Measurements from ENCODE around the gene SUSD6.

SUSD6 gene

DNA sequence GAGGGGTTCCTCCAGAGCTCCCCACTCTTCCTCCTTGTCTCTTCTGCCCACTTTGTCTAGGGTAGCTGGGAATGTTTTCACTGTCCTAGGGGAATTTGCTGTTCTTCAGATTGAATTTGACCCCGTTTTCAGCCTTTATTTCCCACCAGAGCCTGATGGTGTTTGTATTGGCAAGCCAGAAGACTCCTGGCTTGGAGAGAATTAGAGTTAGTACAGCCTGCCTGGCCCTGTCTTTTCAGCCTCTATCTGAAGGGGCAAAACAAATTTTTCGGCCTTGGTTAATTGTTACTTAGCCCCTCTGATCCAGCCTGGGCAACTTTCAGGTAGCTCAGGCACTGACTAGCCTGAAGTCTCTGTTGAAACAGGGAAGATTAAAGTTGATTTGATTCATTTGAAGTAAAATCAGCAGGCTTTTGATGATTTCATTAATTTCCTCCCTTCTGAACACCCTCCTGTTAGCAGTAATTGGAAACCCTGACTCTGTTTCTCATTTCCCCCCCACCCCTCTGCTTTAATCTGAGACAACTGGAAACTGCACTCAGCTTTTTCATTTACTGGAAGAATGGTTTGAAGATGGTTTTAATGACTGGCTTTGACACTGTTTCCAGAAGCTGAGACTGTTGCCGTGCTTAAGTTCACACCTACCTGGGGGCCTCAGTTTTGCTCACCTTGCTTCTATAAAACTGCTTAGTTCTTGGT, 63.3 kb downstream of the SUSD6 start:
- no peak for DNase-seq

GRCh38 chr14:69675245-69675583, 63.8 kb downstream of the SUSD6 start:
- DNase-seq, result no peak

- DNase-seq, result no peak
Measured at GRCh38 chr14:69675877-69676416, 64.6 kb downstream of the SUSD6 start.

GRCh38 chr14:69676723-69677122, 65.3 kb downstream of the SUSD6 start:
- DNase-seq, result no peak

DNA sequence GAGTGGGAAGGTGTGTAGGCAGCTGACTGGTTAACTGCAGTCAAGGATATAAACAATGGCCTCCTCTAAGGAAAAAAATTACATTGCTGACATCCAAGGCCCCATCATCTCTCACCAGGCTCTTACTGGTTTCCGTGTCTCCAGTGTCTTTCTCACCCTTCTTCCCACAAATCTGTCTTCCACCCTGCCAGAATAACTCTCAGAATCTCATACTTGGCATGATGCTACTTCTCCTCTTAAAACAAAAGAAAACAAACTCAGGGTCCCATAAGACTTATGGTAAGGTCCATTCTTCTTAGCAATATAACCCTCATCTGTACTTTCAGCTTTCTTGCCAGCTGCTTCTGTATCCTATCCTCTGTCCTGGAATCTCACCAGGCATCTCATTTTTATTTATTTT, 68.9 kb downstream of the SUSD6 start:
- no peak for DNase-seq

DNA sequence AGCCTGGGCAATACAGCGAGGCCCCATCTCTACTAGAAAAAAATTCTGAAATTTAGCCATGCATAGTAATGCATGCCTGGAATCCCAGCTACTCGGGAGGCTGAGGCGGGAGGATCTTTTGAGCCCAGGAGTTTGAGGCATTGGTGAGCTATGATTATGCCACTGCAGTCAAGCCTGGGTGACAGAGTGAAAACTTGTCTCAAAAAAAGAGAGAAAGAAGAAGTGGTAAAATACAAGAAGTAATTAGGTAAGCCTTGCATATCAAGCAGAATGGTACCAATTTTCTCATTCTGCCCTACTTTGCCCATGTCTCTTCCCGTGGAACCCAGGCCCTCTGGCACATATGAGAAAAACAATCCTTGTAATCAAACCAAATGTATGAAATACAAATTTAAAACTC, 70.7 kb downstream of the SUSD6 start:
- DNase-seq, result no peak

- no peak for DNase-seq
Measured at GRCh38 chr14:69682621-69683263, 71.3 kb downstream of the SUSD6 start.

GRCh38 chr14:69683971-69684370, 72.6 kb downstream of the SUSD6 start:
- DNase-seq, result no peak

DNA sequence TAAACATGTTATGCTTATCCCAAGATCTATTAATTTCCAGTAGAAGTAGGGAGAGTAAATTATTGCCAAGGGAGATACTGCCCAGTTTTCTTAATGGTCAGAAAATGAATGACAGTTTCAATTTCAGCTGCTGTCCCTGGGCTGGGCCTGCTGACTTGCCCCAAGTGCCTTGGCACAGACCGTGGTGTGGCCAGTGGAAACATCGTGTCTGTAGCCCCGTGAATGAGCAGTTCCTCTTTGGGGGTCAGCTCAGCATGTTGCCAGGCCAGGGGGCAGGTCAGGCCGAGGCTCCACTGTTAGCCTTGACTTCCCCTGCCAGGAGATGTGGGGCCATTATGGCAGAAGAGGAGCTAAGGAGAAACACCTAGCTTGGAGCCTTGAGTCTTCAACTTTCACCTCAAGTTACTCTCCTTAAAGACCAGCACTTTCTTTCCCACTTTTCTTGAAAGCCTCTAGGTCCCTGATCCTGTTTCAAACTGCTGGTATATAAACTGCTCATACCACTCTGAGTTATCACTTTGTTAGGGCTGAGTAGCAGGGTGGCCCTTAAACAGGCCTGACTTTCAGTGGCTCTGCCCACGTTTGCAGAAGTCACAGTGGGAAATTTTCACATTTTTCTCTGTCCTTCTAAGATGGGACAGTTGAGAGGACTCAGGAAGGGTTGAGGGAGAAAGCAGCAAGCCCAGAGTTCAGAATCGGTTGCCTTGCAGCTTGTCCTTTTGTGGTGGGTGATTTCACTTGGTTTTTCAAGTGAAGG, 73.2 kb downstream of the SUSD6 start:
- DNase-seq, result no peak

GRCh38 chr14:69685218-69685616, 73.8 kb downstream of the SUSD6 start:
- peak; percentile 21 for DNase-seq

DNA sequence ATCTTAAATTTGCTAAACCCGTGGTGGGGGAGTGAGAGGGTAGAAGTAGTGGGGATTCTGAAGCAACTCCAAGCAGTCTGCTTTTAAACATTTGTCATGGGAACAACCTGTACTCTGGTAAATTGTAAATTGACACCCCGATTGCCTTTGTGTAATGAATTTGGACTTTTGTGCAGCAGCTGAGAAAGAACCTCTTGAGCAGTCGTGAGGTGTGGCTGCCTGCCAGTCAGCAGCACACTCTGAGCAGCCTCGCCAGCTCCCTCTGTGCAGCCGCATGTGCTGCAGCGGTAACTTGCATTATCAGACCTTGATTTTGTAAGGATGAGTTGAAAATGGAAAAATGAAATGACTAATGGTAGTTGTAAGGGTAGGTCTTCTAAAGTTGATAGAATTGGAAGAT, 74.3 kb downstream of the SUSD6 start:
- DNase-seq, result no peak

- no peak for DNase-seq
Measured at GRCh38 chr14:69687606-69688298, 76.4 kb downstream of the SUSD6 start.

- DNase-seq, result no peak
Measured at GRCh38 chr14:69688299-69688649, 76.9 kb downstream of the SUSD6 start.

DNA sequence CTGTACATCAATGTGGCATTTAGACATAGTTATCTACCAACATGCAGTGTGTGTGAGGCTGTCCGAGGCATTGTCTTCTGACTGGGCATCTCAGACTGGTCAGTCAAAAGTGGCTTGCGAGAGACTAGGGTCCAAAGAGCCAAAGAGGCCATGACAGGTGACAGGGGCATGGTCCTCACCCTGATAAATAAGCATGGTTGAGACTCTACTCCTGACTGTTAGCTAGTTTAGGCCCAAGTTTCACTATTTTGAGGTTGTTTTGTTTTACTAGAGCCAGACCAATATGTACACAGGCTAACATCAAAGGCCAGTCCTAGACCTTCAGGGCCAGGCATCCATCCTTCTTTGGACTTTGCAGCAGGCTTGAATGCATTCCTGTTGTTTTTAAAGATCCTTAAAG, 78.6 kb downstream of the SUSD6 start:
- DNase-seq, result no peak

GRCh38 chr14:69692594-69692993, 81.2 kb downstream of the SUSD6 start:
- no peak for DNase-seq

DNA sequence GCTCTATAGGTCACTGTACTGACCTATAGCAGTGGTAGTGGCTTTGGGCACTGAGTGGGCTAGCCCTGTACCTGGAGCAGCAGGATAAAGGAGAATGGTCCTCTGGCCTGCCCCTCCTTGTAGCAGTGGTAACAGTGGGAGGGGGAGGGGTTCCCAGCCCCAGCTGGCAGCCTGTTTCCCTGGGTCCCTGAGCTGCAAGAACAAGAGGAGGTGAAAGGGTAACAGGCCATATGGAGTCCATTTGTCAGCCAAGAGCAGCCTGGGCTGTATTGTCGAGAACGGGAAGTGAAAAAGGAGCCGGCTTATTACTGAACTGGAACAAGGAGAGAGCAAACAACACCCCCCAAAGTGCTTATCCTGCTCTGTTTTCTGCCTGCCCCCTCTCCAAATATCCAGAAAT, 81.7 kb downstream of the SUSD6 start:
- DNase-seq, result no peak

DNA sequence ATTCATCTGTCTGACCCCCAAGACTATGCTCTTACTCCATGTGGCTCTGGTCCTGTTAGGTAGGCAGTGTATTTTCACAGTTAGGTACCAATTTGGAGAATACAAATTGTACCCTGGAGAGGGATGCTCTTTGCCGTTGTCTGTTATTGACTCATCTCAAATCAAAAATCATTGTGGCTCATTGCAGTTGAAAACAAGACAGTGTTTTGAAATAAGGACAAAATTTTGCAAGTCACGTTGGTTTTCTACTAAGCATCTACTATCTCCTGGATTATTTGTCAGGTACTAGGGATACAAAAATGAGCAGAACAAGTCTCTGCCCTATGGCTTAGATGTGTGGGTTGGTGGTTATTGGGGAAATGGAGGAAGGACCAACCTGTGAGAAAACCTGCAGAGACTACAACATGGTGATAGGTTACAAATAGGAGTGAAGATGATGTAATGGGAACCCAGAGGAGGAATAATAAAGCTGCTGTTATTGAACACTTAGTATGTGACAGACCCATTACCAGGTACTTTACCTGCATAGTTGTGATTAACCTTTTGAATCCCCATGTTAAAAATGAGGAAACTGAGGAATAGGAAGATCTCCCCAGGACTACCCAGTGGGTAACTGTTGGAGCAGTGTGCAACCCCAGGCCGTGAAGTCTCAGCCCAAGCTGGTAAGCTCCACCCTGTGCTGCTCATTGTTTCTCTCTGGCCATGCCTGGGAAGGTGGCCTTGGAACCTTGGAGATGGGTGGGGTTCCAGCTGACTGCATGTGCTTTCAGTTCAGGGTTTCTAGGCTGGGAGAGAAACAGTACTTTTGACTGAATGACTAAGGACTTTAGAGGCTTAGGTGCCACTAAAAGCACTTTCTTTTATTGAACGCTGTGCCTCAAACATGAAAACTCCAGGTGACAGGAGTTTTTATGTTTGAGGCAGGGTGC, 82.7 kb downstream of the SUSD6 start:
- DNase-seq, result no peak

- no peak for DNase-seq
Measured at GRCh38 chr14:69694730-69695281, 83.4 kb downstream of the SUSD6 start.

GRCh38 chr14:69695322-69696203, 84.2 kb downstream of the SUSD6 start:
- DNase-seq, result no peak

DNA sequence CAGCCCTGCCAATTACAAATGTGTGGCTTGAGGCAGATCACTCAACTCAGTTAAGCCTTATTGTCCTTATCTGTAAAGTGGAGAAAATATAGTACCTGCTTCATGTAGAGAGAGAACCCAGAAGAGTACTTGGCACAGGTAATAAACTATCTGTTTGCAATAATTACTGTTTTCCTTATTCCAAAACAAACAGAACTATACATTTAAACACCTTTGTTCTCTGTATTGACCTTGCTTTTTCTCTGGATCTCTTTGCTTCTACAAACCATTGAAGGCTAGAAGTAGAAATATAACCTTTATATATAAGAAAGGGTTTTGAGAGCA, 84.8 kb downstream of the SUSD6 start:
- no peak for DNase-seq
